Liver (tissue), 9 donors: Measurements from ENCODE around the gene ANKFN1. TPM values are rescaled to one million over a fixed set of nuclear protein-coding genes. Genes with fewer than 3 reads are reported as not detected.

ENCODE experiments used
- DNase-seq: peaks from one replicate; pipeline ENCODE4 v3.0.0-alpha.2; 2017; ENCODE audit warnings: low spot score
- H3K27ac ChIP-seq, 2 donors: one replicate each; pipeline ENCODE4 v1.7.0; 2013; ENCODE audit warnings: inconsistent platforms in 2 of 2, low read length in 2 of 2, control low read depth in 1 of 2, low read depth in 1 of 2, mild to moderate bottlenecking in 1 of 2
- H3K27me3 ChIP-seq, 4 donors: one replicate each; pipeline versions ENCODE4 v1.6.1 to v1.7.0; 2013; ENCODE audit warnings: low read length in 3 of 4, inconsistent platforms in 1 of 4, mild to moderate bottlenecking in 1 of 4, moderate library complexity in 1 of 4; ENCODE audit not compliant: control insufficient read depth in 4 of 4, insufficient read depth in 4 of 4
- H3K36me3 ChIP-seq, 4 donors: one replicate each; pipeline versions ENCODE4 v1.6.1 to v1.7.0; 2013; ENCODE audit warnings: low read length in 3 of 4, mild to moderate bottlenecking in 3 of 4, low read depth in 1 of 4, moderate library complexity in 1 of 4; ENCODE audit not compliant: control insufficient read depth in 4 of 4, insufficient read depth in 3 of 4
- H3K4me1 ChIP-seq, 4 donors: one replicate each; pipeline versions ENCODE4 v1.6.1 to v1.7.0; 2013; ENCODE audit warnings: low read length in 3 of 4, mild to moderate bottlenecking in 3 of 4, moderate library complexity in 1 of 4; ENCODE audit not compliant: control insufficient read depth in 4 of 4, insufficient read depth in 4 of 4
- H3K4me3 ChIP-seq, 3 donors: one replicate each; pipeline versions ENCODE4 v1.6.1 to v1.7.0; 2013; ENCODE audit warnings: low read length in 3 of 3, control low read depth in 1 of 3, low read depth in 1 of 3, mild to moderate bottlenecking in 1 of 3
- H3K9ac ChIP-seq, 2 donors: one replicate each; pipeline ENCODE4 v1.7.0; 2013; ENCODE audit warnings: low read length in 2 of 2, mild to moderate bottlenecking in 2 of 2, moderate library complexity in 2 of 2, control low read depth in 1 of 2, low read depth in 1 of 2
- H3K9me3 ChIP-seq, 4 donors: one replicate each; pipeline versions ENCODE4 v1.6.1 to v1.7.0; 2013; ENCODE audit warnings: low read length in 3 of 4; ENCODE audit not compliant: control insufficient read depth in 4 of 4
- EGR1 ChIP-seq, 2 donors: IDR thresholded peaks; 2 replicates each; pipeline ENCODE4 v1.6.1; 2016 to 2018; ENCODE audit warnings: antibody characterized with exemption in 2 of 2, low read depth in 2 of 2
- FOXA1 ChIP-seq: IDR thresholded peaks from 2 replicates; pipeline ENCODE4 v1.6.1; 2016; ENCODE audit warnings: antibody characterized with exemption
- FOXA2 ChIP-seq: IDR thresholded peaks from 2 replicates; pipeline ENCODE4 v1.6.1; 2016; ENCODE audit warnings: antibody characterized with exemption
- GABPA ChIP-seq, 2 donors: IDR thresholded peaks in 1 of 2; conservative IDR thresholded peaks in 1 of 2; 2 replicates each; pipeline ENCODE4 v1.6.1; 2016; ENCODE audit warnings: antibody characterized with exemption in 2 of 2, mild to moderate bottlenecking in 1 of 2, moderate library complexity in 1 of 2
- HNF4G ChIP-seq: IDR thresholded peaks from 2 replicates; pipeline ENCODE4 v1.6.1; 2016; ENCODE audit warnings: antibody characterized with exemption
- JUND ChIP-seq, 2 donors: IDR thresholded peaks; 2 replicates each; pipeline ENCODE4 v1.6.1; 2016; ENCODE audit warnings: antibody characterized with exemption in 2 of 2
- NR2F2 ChIP-seq: IDR thresholded peaks from 2 replicates; pipeline ENCODE4 v1.6.1; 2016; ENCODE audit warnings: antibody characterized with exemption
- RAD21 ChIP-seq, 2 donors: IDR thresholded peaks; 2 replicates each; pipeline ENCODE4 v1.6.1; 2016; ENCODE audit warnings: antibody characterized with exemption in 2 of 2, mild to moderate bottlenecking in 2 of 2
- RXRA ChIP-seq, 2 donors: IDR thresholded peaks; 2 replicates each; pipeline ENCODE4 v1.6.1; 2017 to 2018; ENCODE audit warnings: antibody characterized with exemption in 2 of 2, mild to moderate bottlenecking in 1 of 2
- SP1 ChIP-seq: IDR thresholded peaks from 2 replicates; pipeline ENCODE4 v1.6.1; 2018; ENCODE audit warnings: antibody characterized with exemption, mild to moderate bottlenecking
- TAF1 ChIP-seq: conservative IDR thresholded peaks from 2 replicates; pipeline ENCODE4 v1.6.1; 2016; ENCODE audit warnings: antibody characterized with exemption, mild to moderate bottlenecking
- YY1 ChIP-seq: IDR thresholded peaks from 2 replicates; pipeline ENCODE4 v1.6.1; 2016; ENCODE audit warnings: antibody characterized with exemption, mild to moderate bottlenecking
- whole genome bisulfite sequencing: extraction: QIAGEN DNeasy Blood & Tissue Kit; methylation state at CpG from one replicate; pipeline ENCODE4 v1.1.7; 2013; 5-methylcytosine and 5-hydroxymethylcytosine counted together
- polyA plus RNA-seq, 2 donors: library from polyadenylated mRNA; stranded (reverse) in 1 of 2; unstranded in 1 of 2; fragments of 200-250 nt in 1 of 2; fragments of >200 nt in 1 of 2; fragmentation: Nextera tagmentation in 1 of 2; extraction: Ambion mirVana in 1 of 2; gene quantifications; one replicate each; pipeline versions ENCODE4 v1.2.1 to v1.2.3, GENCODE V29; 2013 to 2015
- total RNA-seq, 2 donors: library from RNA; depleted of rRNA; stranded (reverse); fragments of >200 nt; gene quantifications; one replicate each; pipeline ENCODE4 v1.2.3, GENCODE V29; 2014
- TF ChIP-seq, protein P1 (sequence below): IDR thresholded peaks from 2 replicates; pipeline ENCODE4 v1.6.1; 2016; ENCODE audit warnings: antibody characterized with exemption
- TF ChIP-seq, protein P2 (sequence below): IDR thresholded peaks from 2 replicates; pipeline ENCODE4 v1.6.1; 2016; ENCODE audit warnings: antibody characterized with exemption
- TF ChIP-seq, protein P3 (sequence below): fragments of 150-350 bp; IDR thresholded peaks from 2 replicates; pipeline ENCODE4 v1.5.1; 2017; ENCODE audit warnings: improper control_type of control experiment, low read depth, low read length; ENCODE audit not compliant: missing input control
- TF ChIP-seq, protein P4 (sequence below): IDR thresholded peaks from 2 replicates; pipeline ENCODE4 v1.6.1; 2016; ENCODE audit warnings: antibody characterized with exemption
- TF ChIP-seq, protein P5 (sequence below): IDR thresholded peaks from 2 replicates; pipeline ENCODE4 v1.6.1; 2016; ENCODE audit warnings: antibody characterized with exemption, mild to moderate bottlenecking
- donor health status: healthy.
- donor health status: healthy.
- donor health status: healthy.
- donor health status: healthy.
- donor health status: healthy.

The ANKFN1 gene
- total and polyA plus RNA-seq, 4 donors, result not detected

DNA sequence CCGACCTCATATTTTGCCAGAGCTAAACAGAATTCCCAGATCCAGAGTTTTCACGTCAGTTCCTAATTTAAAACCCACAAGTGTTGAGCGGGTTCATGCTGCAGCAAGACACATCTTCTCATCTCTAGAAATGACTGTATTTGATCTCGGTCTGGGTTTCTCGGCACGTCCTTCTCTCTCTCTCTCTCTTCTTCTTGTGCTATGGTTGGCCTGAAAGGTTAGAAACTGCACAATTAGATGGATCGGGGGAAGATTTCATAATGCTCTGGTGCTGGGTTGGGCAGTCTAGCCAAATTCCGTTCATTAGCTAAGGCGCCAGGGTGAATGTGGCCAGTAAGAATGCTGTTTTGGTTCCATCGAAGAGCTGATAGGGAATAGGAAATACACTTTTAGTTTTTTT is 281.3 kb downstream of the ANKFN1 start:
- TF ChIP-seq YY1, result no peak
- no peak for TF ChIP-seq GABPA (IDR thresholded peaks at IDR 0.05 in 1 of 2, conservative IDR thresholded peaks at IDR 0.05 in 1 of 2)
- TF ChIP-seq FOXA1, result no peak
- TF ChIP-seq, protein P1, sequence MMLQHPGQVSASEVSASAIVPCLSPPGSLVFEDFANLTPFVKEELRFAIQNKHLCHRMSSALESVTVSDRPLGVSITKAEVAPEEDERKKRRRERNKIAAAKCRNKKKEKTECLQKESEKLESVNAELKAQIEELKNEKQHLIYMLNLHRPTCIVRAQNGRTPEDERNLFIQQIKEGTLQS, result no peak
- no peak for TF ChIP-seq HNF4G
- TF ChIP-seq FOXA2, result no peak
- WGBS, result 83% methylated on average over 10 of the region's 10 CpGs
- H3K4me3 ChIP-seq, result no peak overlapping the region
- no peaks in the 10 kb centered on the region for H3K4me1 ChIP-seq
- no peaks in the 10 kb centered on the region for H3K9me3 ChIP-seq
- H3K27me3 ChIP-seq, result peaks cover 0 to 11% (median 0%) of the 10 kb centered on the region in 4 donors
- H3K36me3 ChIP-seq, result no peaks in the 10 kb centered on the region
- no peak for DNase-seq
- H3K27ac ChIP-seq, result no peak overlapping the region
- H3K9ac ChIP-seq, result no peak overlapping the region

DNA sequence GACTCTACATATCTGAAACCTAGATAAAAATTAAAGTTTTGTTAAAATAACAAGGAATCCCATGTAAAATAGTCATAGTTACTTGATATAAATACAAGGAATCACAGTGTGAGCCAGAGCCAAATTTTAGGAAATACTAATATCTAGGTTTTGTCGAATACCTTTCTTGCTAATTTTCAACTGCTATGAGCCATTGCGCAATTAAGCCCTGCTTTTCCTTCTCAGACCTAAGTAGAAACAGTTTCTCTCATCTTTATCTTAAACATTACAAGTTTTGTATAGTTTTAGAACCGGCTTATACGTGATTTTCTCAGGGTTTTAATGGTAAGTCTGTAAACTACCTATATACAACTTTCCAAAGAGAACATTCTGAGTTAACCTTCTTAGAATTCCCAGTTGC is 282.9 kb downstream of the ANKFN1 start:
- no peaks in the 10 kb centered on the region for H3K9me3 ChIP-seq
- no peaks in the 10 kb centered on the region for H3K4me1 ChIP-seq
- no peak overlapping the region for H3K4me3 ChIP-seq
- H3K27ac ChIP-seq, result no peak overlapping the region
- no peaks in the 10 kb centered on the region for H3K36me3 ChIP-seq
- no peak for TF ChIP-seq GABPA (IDR thresholded peaks at IDR 0.05 in 1 of 2, conservative IDR thresholded peaks at IDR 0.05 in 1 of 2)
- no peak for TF ChIP-seq FOXA2
- no peak for TF ChIP-seq JUND (IDR thresholded peaks at IDR 0.05)
- TF ChIP-seq, protein P2, sequence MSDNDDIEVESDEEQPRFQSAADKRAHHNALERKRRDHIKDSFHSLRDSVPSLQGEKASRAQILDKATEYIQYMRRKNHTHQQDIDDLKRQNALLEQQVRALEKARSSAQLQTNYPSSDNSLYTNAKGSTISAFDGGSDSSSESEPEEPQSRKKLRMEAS, result no peak
- TF ChIP-seq, protein P3, sequence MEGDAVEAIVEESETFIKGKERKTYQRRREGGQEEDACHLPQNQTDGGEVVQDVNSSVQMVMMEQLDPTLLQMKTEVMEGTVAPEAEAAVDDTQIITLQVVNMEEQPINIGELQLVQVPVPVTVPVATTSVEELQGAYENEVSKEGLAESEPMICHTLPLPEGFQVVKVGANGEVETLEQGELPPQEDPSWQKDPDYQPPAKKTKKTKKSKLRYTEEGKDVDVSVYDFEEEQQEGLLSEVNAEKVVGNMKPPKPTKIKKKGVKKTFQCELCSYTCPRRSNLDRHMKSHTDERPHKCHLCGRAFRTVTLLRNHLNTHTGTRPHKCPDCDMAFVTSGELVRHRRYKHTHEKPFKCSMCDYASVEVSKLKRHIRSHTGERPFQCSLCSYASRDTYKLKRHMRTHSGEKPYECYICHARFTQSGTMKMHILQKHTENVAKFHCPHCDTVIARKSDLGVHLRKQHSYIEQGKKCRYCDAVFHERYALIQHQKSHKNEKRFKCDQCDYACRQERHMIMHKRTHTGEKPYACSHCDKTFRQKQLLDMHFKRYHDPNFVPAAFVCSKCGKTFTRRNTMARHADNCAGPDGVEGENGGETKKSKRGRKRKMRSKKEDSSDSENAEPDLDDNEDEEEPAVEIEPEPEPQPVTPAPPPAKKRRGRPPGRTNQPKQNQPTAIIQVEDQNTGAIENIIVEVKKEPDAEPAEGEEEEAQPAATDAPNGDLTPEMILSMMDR, result no peak
- no peak for TF ChIP-seq SP1
- TF ChIP-seq FOXA1, result no peak
- TF ChIP-seq HNF4G, result no peak
- no peak for TF ChIP-seq RXRA (IDR thresholded peaks at IDR 0.05)
- TF ChIP-seq, protein P4, sequence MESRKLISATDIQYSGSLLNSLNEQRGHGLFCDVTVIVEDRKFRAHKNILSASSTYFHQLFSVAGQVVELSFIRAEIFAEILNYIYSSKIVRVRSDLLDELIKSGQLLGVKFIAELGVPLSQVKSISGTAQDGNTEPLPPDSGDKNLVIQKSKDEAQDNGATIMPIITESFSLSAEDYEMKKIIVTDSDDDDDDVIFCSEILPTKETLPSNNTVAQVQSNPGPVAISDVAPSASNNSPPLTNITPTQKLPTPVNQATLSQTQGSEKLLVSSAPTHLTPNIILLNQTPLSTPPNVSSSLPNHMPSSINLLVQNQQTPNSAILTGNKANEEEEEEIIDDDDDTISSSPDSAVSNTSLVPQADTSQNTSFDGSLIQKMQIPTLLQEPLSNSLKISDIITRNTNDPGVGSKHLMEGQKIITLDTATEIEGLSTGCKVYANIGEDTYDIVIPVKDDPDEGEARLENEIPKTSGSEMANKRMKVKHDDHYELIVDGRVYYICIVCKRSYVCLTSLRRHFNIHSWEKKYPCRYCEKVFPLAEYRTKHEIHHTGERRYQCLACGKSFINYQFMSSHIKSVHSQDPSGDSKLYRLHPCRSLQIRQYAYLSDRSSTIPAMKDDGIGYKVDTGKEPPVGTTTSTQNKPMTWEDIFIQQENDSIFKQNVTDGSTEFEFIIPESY, result no peak
- no peak for TF ChIP-seq NR2F2
- no peak for TF ChIP-seq RAD21 (IDR thresholded peaks at IDR 0.05)
- TF ChIP-seq YY1, result no peak
- TF ChIP-seq EGR1 (IDR thresholded peaks at IDR 0.05; ENCODE audit: low read depth in 2 of 2), result no peak
- TF ChIP-seq TAF1, result no peak
- H3K27me3 ChIP-seq, result peaks cover 0 to 9% (median 1%) of the 10 kb centered on the region in 4 donors
- no peak for DNase-seq
- WGBS, result 85% methylated on average over 4 of the region's 4 CpGs
- H3K9ac ChIP-seq, result no peak overlapping the region

DNA sequence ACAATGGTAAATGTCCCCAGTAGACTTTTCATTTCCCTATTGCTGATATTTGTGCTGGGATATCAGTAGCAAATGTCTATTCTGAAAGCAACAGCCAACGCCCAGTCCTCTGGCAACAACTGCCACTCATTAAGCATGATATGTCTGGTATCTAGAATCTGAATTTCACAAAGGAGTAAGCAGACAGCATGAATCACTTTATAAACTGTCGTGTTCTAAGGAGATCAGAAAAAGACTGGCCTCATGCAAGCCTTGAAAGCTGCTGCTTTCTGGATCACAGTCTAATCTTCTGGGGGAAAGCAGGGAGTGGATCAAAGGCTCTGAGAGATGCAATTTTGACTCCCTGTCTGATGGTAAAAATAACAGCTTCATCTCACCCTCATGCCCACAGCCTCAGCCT is 287.1 kb downstream of the ANKFN1 start:
- Histone ChIP-seq H3K27me3 (peaks cover 0 to 9% (median 3%) of the 10 kb centered on the region in 4 donors), H3K9ac (no peak overlapping the region), H3K27ac (no peak overlapping the region), H3K4me3 (no peak overlapping the region), H3K9me3 (no peaks in the 10 kb centered on the region), H3K4me1 (no peaks in the 10 kb centered on the region), H3K36me3 (no peaks in the 10 kb centered on the region)
- TF ChIP-seq, protein P5, sequence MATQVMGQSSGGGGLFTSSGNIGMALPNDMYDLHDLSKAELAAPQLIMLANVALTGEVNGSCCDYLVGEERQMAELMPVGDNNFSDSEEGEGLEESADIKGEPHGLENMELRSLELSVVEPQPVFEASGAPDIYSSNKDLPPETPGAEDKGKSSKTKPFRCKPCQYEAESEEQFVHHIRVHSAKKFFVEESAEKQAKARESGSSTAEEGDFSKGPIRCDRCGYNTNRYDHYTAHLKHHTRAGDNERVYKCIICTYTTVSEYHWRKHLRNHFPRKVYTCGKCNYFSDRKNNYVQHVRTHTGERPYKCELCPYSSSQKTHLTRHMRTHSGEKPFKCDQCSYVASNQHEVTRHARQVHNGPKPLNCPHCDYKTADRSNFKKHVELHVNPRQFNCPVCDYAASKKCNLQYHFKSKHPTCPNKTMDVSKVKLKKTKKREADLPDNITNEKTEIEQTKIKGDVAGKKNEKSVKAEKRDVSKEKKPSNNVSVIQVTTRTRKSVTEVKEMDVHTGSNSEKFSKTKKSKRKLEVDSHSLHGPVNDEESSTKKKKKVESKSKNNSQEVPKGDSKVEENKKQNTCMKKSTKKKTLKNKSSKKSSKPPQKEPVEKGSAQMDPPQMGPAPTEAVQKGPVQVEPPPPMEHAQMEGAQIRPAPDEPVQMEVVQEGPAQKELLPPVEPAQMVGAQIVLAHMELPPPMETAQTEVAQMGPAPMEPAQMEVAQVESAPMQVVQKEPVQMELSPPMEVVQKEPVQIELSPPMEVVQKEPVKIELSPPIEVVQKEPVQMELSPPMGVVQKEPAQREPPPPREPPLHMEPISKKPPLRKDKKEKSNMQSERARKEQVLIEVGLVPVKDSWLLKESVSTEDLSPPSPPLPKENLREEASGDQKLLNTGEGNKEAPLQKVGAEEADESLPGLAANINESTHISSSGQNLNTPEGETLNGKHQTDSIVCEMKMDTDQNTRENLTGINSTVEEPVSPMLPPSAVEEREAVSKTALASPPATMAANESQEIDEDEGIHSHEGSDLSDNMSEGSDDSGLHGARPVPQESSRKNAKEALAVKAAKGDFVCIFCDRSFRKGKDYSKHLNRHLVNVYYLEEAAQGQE, result no peak
- TF ChIP-seq FOXA2 (no peak), FOXA1 (no peak)
- TF ChIP-seq, protein P4, result no peak
- no peak for DNase-seq
- WGBS, result 44% methylated on average over 2 of the region's 2 CpGs
